HTR-8/SVneo (cell line): Measurements from ENCODE around the gene CLEC11A.

Experiments used
- DNase-seq: peaks from one replicate; pipeline ENCODE4 v3.0.0; 2011; ENCODE audit warnings: low spot score, mixed read lengths; ENCODE audit not compliant: insufficient read length
- FAIRE-seq: peaks from 2 replicates; lab custom pipeline; 2011; peaks lifted over from hg19 to GRCh38; lab: Jason Lieb, UNC

The CLEC11A gene

DNA sequence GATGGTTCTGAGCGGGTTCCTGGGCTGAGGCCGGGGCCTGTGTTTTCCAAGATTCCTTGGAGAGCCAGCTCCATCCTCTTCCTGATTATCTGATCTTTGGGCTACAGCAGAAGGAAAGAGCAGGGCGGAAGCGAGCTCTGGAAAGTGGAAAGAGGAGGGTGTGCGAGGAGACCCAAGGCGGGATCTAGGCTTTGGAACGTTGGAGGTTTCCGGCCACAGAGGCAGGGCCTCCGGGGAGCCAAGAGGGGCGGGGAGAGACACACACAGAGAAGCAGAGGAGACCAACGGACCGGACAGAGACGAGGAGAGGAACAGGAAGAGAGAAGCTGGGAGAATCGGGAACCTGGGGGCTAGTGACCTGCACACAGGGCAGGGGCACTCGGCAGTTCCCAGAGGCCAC is at the start of gene CLEC11A:
Gene CLEC11A (plus strand): TSS at position 296 of the 400 bp plus-strand sequence. CDS start 162 bp downstream, outside the sequence.
- FAIRE-seq: no peak
- DNase-seq: no peak

DNA sequence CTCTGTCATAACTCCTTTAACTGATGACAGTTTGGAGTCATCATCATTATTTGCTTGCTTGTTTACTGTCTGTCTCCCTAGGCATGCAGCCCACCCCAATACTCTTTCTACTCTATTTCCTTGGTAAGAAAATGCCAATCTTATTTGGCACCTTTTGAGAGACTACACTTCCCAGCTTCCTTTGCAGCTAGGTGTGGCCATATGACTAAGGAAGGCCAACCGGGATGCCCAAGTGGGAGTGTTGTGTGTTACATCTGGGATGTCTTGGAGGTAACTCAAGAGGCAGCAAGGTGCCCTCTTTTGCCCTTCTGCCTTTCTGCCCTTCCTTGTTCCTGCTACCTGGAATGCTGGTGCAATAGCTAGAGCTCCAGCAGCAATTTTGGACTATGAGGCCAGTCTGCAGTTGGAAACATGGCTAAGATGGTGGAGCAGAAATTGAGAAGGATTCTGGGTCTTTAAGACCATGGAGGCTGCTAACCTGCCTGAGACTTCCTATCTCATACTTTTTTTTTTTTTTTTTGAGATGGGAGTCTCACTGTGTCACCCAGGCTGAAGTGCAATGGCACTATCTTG is 46.5 kb upstream of the CLEC11A start:
- FAIRE-seq (no peak), DNase-seq (no peak)

GRCh38 chr19:50677636-50678035 is 45.5 kb upstream of the CLEC11A start:
- FAIRE-seq (no peak), DNase-seq (no peak)

DNA sequence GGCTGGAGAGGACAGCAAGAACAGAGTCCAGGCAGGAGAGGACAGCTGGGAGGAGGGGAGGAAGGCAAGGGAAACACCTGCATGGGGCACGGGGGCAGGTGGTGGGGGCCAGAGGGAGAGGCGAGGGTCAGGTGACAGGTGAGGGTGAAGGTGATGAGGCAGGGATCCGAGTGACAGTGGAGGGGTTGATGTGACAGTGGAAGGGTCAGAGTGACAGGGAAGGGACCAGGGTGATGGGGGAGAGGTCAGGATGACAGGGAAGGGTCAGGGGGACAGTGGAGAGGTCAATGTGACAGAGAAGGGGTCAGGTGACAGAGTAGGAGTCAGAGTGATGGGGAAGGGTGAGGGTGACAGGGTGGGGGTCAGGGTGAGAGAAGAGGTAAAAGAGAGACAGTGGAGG is 44.8 kb upstream of the CLEC11A start:
- DNase-seq: no peak
- no peak for FAIRE-seq

DNA sequence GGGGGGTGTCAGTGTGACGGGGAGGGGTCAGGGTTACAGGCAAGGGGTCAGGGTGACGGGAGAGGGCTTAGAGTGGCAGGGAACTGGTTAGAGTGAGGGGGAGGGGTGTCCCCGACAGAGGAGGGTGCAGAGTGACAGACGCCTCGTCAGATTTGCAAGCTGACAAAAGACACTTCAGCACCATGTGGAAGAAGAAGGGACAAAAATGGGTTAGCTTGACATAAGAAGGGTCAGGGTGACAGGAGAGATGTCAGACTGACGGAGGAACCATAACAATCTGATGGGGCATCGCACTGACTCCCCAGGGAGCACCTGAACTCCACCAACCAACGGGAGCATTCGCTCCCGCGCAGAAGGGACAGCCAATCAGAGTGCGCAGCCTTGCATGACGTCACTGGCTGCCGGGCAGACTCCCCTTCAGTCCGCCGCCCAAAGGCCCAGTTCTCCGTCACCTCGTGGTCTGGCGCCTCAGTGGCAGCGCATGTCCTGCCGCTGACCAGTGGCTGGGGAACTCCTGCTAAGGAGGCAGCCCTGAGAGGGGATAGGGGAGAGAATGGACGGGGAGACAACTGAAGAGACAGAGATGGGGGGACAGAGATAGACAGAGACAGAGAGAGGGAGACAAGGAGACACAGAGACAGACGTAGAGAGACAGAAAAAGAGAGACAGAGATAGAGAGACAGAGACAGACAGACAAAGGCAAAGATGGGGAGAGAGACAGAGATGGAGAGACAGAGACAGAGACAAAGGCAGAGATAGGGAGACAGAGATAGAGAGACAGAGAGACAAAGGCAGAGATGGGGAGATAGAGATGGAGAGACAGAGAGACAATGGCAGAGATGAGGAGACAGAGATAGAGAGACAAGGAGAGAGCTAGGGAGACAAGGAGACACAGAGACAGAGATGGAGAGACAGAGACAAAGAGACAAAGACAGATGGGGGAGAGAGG is 43.7 kb upstream of the CLEC11A start:
- FAIRE-seq (peak; percentile 95), DNase-seq (peak; percentile 93)

- FAIRE-seq (no peak), DNase-seq (no peak)
These were observed 36.7 kb upstream of the CLEC11A start for GRCh38 chr19:50686310-50687032.

GRCh38 chr19:50688766-50689165 is 34.4 kb upstream of the CLEC11A start:
- no peak for FAIRE-seq

DNA sequence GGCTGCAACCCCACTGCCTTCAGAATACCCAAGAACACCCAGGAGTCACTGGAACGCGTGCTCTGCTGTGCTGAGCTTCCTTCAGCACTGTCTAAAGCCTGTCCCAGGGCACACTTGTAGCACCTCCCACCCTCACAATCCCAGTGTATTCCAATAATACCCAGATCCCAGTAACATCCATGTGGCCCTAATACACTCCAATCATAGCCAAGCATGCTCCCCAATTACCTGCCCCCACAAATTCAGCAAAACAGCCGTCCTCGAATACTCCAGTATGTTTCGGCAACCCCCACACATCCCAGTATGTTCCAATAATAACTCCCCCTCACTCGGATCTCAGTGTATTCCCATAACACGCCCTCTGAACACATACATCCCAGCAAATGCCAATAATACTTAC is 32.7 kb upstream of the CLEC11A start:
- FAIRE-seq (no peak), DNase-seq (no peak)

More at GRCh38 chr19:50688766-50689165, 34.4 kb upstream of the CLEC11A start:
- no peak for DNase-seq

DNA sequence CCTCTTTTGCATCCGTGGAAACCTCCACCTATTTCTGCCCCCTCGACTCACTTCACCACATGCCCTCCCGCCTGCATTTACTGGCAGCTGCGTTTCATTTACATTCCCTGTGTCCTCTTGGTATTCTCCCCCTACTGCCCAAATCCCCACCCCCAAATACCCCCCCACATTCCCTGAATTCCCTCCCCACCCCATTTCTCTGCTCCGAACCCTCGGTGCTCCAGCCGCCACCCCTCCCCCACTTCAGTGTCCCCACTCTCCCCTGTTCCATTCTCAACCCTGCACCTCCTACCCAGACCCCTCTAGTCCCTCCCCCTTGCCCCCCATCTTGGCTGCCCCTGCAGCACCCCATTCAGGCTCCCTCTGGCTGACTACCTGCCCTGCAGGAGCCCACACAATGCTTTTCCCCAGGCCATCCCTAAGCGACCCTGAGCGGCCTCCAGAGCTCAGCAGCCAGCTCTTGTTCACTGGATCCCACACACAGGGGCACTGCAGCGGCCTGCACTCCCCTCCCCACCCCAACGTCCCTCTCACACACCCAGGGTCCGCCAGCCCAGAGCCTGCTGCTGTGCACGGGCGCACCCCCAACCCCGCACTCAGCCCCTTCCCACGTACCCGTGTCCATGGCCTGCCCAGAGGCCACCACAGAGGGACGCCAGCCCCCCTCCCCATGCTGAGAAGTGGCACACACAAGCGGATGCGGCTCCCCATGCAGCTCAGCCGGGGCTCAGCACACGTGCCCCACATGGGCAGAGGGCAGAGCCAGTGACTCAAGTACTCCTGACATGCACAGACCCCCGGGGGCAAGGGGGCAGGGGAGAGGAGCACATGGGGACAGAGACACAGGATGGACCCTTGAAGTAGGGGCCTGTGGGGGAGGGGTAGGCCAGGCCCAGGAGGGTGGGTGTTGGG is 29.8 kb upstream of the CLEC11A start:
- FAIRE-seq (no peak), DNase-seq (no peak)

- FAIRE-seq (no peak), DNase-seq (no peak)
These were observed 28.4 kb upstream of the CLEC11A start for GRCh38 chr19:50694815-50695145.

- DNase-seq: no peak
- FAIRE-seq: no peak
These were observed 27.7 kb upstream of the CLEC11A start for GRCh38 chr19:50695251-50696093.

GRCh38 chr19:50696094-50696483 is 27.1 kb upstream of the CLEC11A start:
- FAIRE-seq (no peak), DNase-seq (no peak)

GRCh38 chr19:50697414-50698124 is 25.6 kb upstream of the CLEC11A start:
- FAIRE-seq (no peak), DNase-seq (no peak)

GRCh38 chr19:50701367-50701985 is 21.7 kb upstream of the CLEC11A start:
- no peak for DNase-seq
- FAIRE-seq: no peak

DNA sequence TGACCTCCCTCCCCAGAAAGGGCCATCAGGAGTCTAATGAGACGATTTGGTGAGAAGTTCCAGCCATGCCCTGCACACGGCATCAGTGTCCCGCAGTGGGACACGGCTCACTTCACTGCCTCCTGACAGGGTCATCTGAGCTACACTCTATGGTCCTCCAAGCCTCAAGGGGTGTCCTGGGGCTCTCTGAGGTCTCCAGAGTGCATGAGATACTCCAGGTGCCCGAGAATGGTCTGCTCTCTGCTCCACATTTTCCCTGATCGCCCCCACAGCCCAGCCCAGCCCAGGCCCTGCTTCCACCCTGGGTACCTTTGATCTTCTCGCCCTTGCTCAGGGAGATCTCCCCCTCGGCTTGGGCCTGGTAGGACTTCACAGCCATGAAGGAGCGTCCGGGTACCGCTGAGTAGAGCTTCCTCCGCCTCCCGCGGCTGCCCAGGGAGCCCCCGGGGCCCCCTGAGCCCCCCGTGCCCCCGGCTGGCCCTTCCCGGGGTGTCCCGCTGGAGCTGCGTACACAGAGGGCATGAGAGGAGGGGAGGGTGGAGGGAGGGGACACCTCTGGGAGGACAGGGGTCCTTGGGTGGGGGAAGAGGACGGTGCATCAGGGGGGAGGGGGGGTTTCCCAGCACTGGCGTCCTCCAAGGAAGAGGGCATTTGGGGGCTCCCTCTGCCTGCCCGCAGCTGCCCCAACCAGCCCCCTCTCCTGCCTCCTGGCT is 20.9 kb upstream of the CLEC11A start:
- no peak for DNase-seq

GRCh38 chr19:50702871-50703829 is 20.0 kb upstream of the CLEC11A start:
- peak; percentile 56 for DNase-seq
- peak; percentile 58 for FAIRE-seq

More for the DNA sequence above, 20.9 kb upstream of the CLEC11A start:
- no peak for FAIRE-seq
